A549 (cell line): ENCODE measurements around the gene GOLGA7B. TPM values are rescaled to one million over a fixed set of nuclear protein-coding genes. Genes with fewer than 3 reads are reported as not detected.
A peak's percentile ranks its signal among the peaks of the same experiment; 100 is the strongest.

ENCODE experiments used
- ATAC-seq, 2 experiments: fragments of 200-7000 bp in 1 of 2; fragments of >200 bp in 1 of 2; cut with Nextera tagmentation in 1 of 2; cut with Tn5 transposase in 1 of 2; 3 replicates each; pipeline versions ENCODE4 v1.8.0 to v1.9.1; 2018 to 2020; ENCODE audit warnings: mild to moderate bottlenecking in 1 of 2, moderate library complexity in 1 of 2
- CTCF ChIA-PET: fragments of 300-600 bp; sonication (Branson Sonifier 250); formaldehyde crosslinking; extraction: SDS; loops from one replicate; lab custom pipeline; 2021; ENCODE audit warnings: antibody characterized with exemption, inconsistent platforms; lab: Yijun Ruan, JAX
- POLR2A ChIA-PET: fragments of 350-600 bp; formaldehyde crosslinking; extraction: SDS; loops from one replicate; lab custom pipeline; 2021; ENCODE audit warnings: antibody characterized with exemption, inconsistent platforms; lab: Yijun Ruan, JAX
- DNase-seq, 2 experiments: peaks; one replicate each; pipeline versions ENCODE4 v3.0.0 to v3.0.0-alpha.2; 2011 to 2016; ENCODE audit warnings: low read depth in 1 of 2, low spot score in 1 of 2
- FAIRE-seq: peaks from 2 replicates; lab custom pipeline; 2011; peaks lifted over from hg19 to GRCh38; lab: Jason Lieb, UNC
- H3K27ac ChIP-seq, 2 experiments: fragments of >200 bp; sonication (Bioruptor Twin); formaldehyde crosslinking; 3 replicates each; pipeline ENCODE4 v1.5.1; 2016 to 2017
- H3K4me1 ChIP-seq: fragments of >200 bp; sonication (Bioruptor Twin); formaldehyde crosslinking; 3 replicates; pipeline ENCODE4 v1.6.1; 2016
- H3K4me2 ChIP-seq: fragments of >200 bp; sonication (Bioruptor Twin); formaldehyde crosslinking; 3 replicates; pipeline ENCODE4 v1.6.1; 2016
- H3K4me3 ChIP-seq: fragments of >200 bp; sonication (Bioruptor Twin); formaldehyde crosslinking; 3 replicates; pipeline ENCODE4 v1.5.1; 2016
- H3K9me3 ChIP-seq: fragments of >200 bp; sonication (Bioruptor Twin); formaldehyde crosslinking; 3 replicates; pipeline ENCODE4 v1.6.1; 2016
- CHD2 ChIP-seq: fragments of 150-350 bp; IDR thresholded peaks from 2 replicates; pipeline ENCODE4 v1.6.1; 2014; ENCODE audit warnings: low read length; ENCODE audit not compliant: partially characterized antibody
- CHD4 ChIP-seq: fragments of 200-600 bp; sonication (generic); IDR thresholded peaks from 2 replicates; pipeline ENCODE4 v1.6.1; 2016; ENCODE audit warnings: antibody characterized with exemption, mild to moderate bottlenecking, borderline replicate concordance
- E2F6 ChIP-seq: IDR thresholded peaks from 2 replicates; pipeline ENCODE4 v1.6.1; 2012; ENCODE audit warnings: low read depth, borderline replicate concordance
- EHMT2 ChIP-seq: fragments of 200-600 bp; sonication (generic); IDR thresholded peaks from 2 replicates; pipeline ENCODE4 v1.6.1; 2016; ENCODE audit warnings: antibody characterized with exemption, low read depth, mild to moderate bottlenecking, moderate library complexity
- FOXS1 ChIP-seq: fragments of 250-450 bp; sonication (Bioruptor Pico); IDR thresholded peaks from 2 replicates; pipeline ENCODE4 v1.5.0; 2020; ENCODE audit warnings: mild to moderate bottlenecking, moderate library complexity
- HES2 ChIP-seq: fragments of >200 bp; sonication (Bioruptor Twin); formaldehyde crosslinking; IDR thresholded peaks from 2 replicates; pipeline ENCODE4 v1.6.1; 2016
- HMGXB4 ChIP-seq: fragments of 250-450 bp; sonication (Bioruptor Pico); IDR thresholded peaks from 2 replicates; pipeline ENCODE4 v1.5.0; 2021; ENCODE audit warnings: mild to moderate bottlenecking, moderate library complexity, borderline replicate concordance
- KDM1A ChIP-seq: fragments of 200-600 bp; sonication (generic); IDR thresholded peaks from 2 replicates; pipeline ENCODE4 v1.6.1; 2016; ENCODE audit warnings: low read depth, mild to moderate bottlenecking
- MAZ ChIP-seq: fragments of 150-350 bp; IDR thresholded peaks from 2 replicates; pipeline ENCODE4 v1.6.1; 2014; ENCODE audit warnings: antibody characterized with exemption, low read depth, low read length, borderline replicate concordance
- POLR2AphosphoS2 ChIP-seq: conservative IDR thresholded peaks from 2 replicates; pipeline ENCODE4 v1.6.1; 2012; ENCODE audit warnings: low read length, improper control_type of control experiment, inconsistent platforms
- RARB ChIP-seq: fragments of 250-450 bp; sonication (Bioruptor Pico); IDR thresholded peaks from 2 replicates; pipeline ENCODE4 v1.8.0; 2021; ENCODE audit warnings: mild to moderate bottlenecking, moderate library complexity
- RCOR1 ChIP-seq: fragments of 150-350 bp; IDR thresholded peaks from 2 replicates; pipeline ENCODE4 v1.6.1; 2014; ENCODE audit warnings: antibody characterized with exemption, low read length, low read depth
- REST ChIP-seq: fragments of 200-600 bp; sonication (generic); IDR thresholded peaks from 2 replicates; pipeline ENCODE4 v1.6.1; 2016; ENCODE audit warnings: antibody characterized with exemption, mild to moderate bottlenecking, moderate library complexity
- RFX5 ChIP-seq: fragments of 450-650 bp; IDR thresholded peaks from 2 replicates; pipeline ENCODE4 v1.7.1; 2014; ENCODE audit warnings: antibody characterized with exemption, mild to moderate bottlenecking, moderate library complexity
- RNF2 ChIP-seq: fragments of 200-600 bp; sonication (generic); IDR thresholded peaks from 2 replicates; pipeline ENCODE4 v1.6.1; 2016; ENCODE audit warnings: low read depth, mild to moderate bottlenecking, antibody characterized with exemption, moderate library complexity, borderline replicate concordance
- TFCP2L1 ChIP-seq: fragments of 250-450 bp; sonication (Bioruptor Pico); IDR thresholded peaks from 2 replicates; pipeline ENCODE4 v1.5.0; 2021; ENCODE audit warnings: mild to moderate bottlenecking
- TP53 ChIP-seq: fragments of 250-450 bp; sonication (Bioruptor Pico); IDR thresholded peaks from 2 replicates; pipeline ENCODE4 v1.5.0; 2021; ENCODE audit warnings: mild to moderate bottlenecking, moderate library complexity
- ZSCAN20 ChIP-seq: fragments of 250-450 bp; sonication (Bioruptor Pico); IDR thresholded peaks from 2 replicates; pipeline ENCODE4 v1.8.0; 2022; ENCODE audit warnings: mild to moderate bottlenecking, moderate library complexity
- WGBS: methylation state at CpG from one replicate; pipeline ENCODE4 v1.1.6; 2017; ENCODE audit errors: missing lambda C conversion rate; 5-methylcytosine and 5-hydroxymethylcytosine counted together
- polyA plus RNA-seq, 4 experiments: library from polyadenylated mRNA; depleted of rRNA in 3 of 4; stranded (reverse); fragments of >200 nt; fragmentation: RNase III in 1 of 4; extraction: RNeasy Plus Mini Kit Qiagen cat#74134 plus additional on column Dnase treatment in 1 of 4; gene quantifications; 2 replicates in 3 of 4; 3 replicates in 1 of 4; pipeline ENCODE4 v1.2.3, GENCODE V29; 2011 to 2017

Gene GOLGA7B
- polyA plus RNA-seq, 2 of the 4 experiments (the other 2 are of a cell fraction) = 0.62 to 1.5 TPM

- TF ChIP-seq HES2 = no peak
Observed at GRCh38 chr10:97889461-97890265, 40.0 kb downstream of the GOLGA7B start (continued).

GRCh38 chr10:97891497-97892167, 42.0 kb downstream of the GOLGA7B start:
- Histone ChIP-seq H3K9me3 (no peaks in the 10 kb centered on the region), H3K4me3 (no peak overlapping the region), H3K27ac (peak overlapping the region in 1 of 2 experiments; percentile 56; a peak in 2 of 6 replicates), H3K4me2 (no peak overlapping the region), H3K4me1 (peaks cover 38% of the 10 kb centered on the region)
- WGBS = 91% methylated on average over 12 of the region's 17 CpGs
- ATAC-seq (no peak), FAIRE-seq (no peak), DNase-seq (no peak)
- ChIA-PET POLR2A (interaction anchor here (0.5 kb wide), 1 partner anchor 42 kb away, joined by 3 read pairs; the partner anchor contains the start of gene GOLGA7B), CTCF (interaction anchor here (0.8 to 1.4 kb wide), 2 partner anchors 23 to 31 kb away, joined by 3 to 9 read pairs; no protein-coding TSS in a partner anchor)
- no peak for TF ChIP-seq RFX5
- no peak for TF ChIP-seq EHMT2
- no peak for TF ChIP-seq REST
- TF ChIP-seq E2F6 = no peak
- no peak for TF ChIP-seq TP53 (CRISPR knock-in tag)
- TF ChIP-seq KDM1A = no peak
- TF ChIP-seq POLR2AphosphoS2 = no peak
- TF ChIP-seq HMGXB4 (CRISPR knock-in tag) = no peak
- no peak for TF ChIP-seq RNF2
- no peak for TF ChIP-seq MAZ
- TF ChIP-seq FOXS1 (CRISPR knock-in tag) = no peak
- TF ChIP-seq ZSCAN20 (CRISPR knock-in tag) = no peak
- no peak for TF ChIP-seq TFCP2L1 (CRISPR knock-in tag)
- no peak for TF ChIP-seq RARB
- TF ChIP-seq CHD4 = no peak
- no peak for TF ChIP-seq RCOR1
- TF ChIP-seq CHD2 = no peak
